ENCODE results near the gene HGFAC. TPM values are rescaled to one million over a fixed set of nuclear protein-coding genes. Genes with fewer than 3 reads are reported as not detected.
"Not testable (repeated sequence)": the region's sequence is repeated elsewhere in the genome, so short reads cannot be mapped to it uniquely, and the experiment has no call there.

Gene HGFAC
- polyA plus RNA-seq, 2 donors, result 0.53 to 0.55 TPM

GRCh38 chr4:3410401-3411135, 31.2 kb upstream of the HGFAC start:
- H3K27ac ChIP-seq (ENCODE audit: low read depth in 2 of 2, low read length in 1 of 2), result no peak overlapping the region
- H3K36me3 ChIP-seq (ENCODE audit: control insufficient read depth in 2 of 2, insufficient read depth in 2 of 2, low read length in 1 of 2), result peaks cover 3 to 31% of the 10 kb centered on the region in 2 donors
- peaks cover 3 to 13% of the 10 kb centered on the region in 2 donors for H3K4me1 ChIP-seq (ENCODE audit: control insufficient read depth in 2 of 2, insufficient read depth in 2 of 2, low read length in 1 of 2)
- H3K27me3 ChIP-seq (ENCODE audit: control insufficient read depth in 1 of 2, insufficient read depth in 2 of 2, low read length in 2 of 2), result no peaks in the 10 kb centered on the region
- no peak overlapping the region for H3K4me3 ChIP-seq (ENCODE audit: low read depth in 1 of 2, low read length in 2 of 2)
- 62 to 77% methylated on average over 22 of the region's 22 CpGs for WGBS, 2 donors
- H3K9me3 ChIP-seq (ENCODE audit: control insufficient read depth in 2 of 2, insufficient read depth in 1 of 2, low read depth in 1 of 2, low read length in 1 of 2), result peaks cover 0 to 2% of the 10 kb centered on the region in 2 donors

- Histone ChIP-seq H3K4me1 (ENCODE audit: control insufficient read depth in 2 of 2, insufficient read depth in 2 of 2, low read length in 1 of 2) (peaks cover 3 to 13% of the 10 kb centered on the region in 2 donors), H3K36me3 (ENCODE audit: control insufficient read depth in 2 of 2, insufficient read depth in 2 of 2, low read length in 1 of 2) (peaks cover 3 to 34% of the 10 kb centered on the region in 2 donors)
- 87 to 91% methylated on average over 17 of the region's 17 CpGs for WGBS, 2 donors
- H3K27me3 ChIP-seq (ENCODE audit: control insufficient read depth in 1 of 2, insufficient read depth in 2 of 2, low read length in 2 of 2); H3K27ac ChIP-seq (ENCODE audit: low read depth in 2 of 2, low read length in 1 of 2); H3K4me3 ChIP-seq (ENCODE audit: low read depth in 1 of 2, low read length in 2 of 2); H3K9me3 ChIP-seq (ENCODE audit: control insufficient read depth in 2 of 2, insufficient read depth in 1 of 2, low read depth in 1 of 2, low read length in 1 of 2): not testable (repeated sequence)
Measured at GRCh38 chr4:3411190-3411589, 30.6 kb upstream of the HGFAC start.

- Histone ChIP-seq H3K9me3 (ENCODE audit: control insufficient read depth in 2 of 2, insufficient read depth in 1 of 2, low read depth in 1 of 2, low read length in 1 of 2) (peaks cover 0 to 2% of the 10 kb centered on the region in 2 donors), H3K27me3 (ENCODE audit: control insufficient read depth in 1 of 2, insufficient read depth in 2 of 2, low read length in 2 of 2) (no peaks in the 10 kb centered on the region), H3K4me1 (ENCODE audit: control insufficient read depth in 2 of 2, insufficient read depth in 2 of 2, low read length in 1 of 2) (peaks cover 3 to 13% of the 10 kb centered on the region in 2 donors), H3K4me3 (ENCODE audit: low read depth in 1 of 2, low read length in 2 of 2) (no peak overlapping the region), H3K27ac (ENCODE audit: low read depth in 2 of 2, low read length in 1 of 2) (no peak overlapping the region), H3K36me3 (ENCODE audit: control insufficient read depth in 2 of 2, insufficient read depth in 2 of 2, low read length in 1 of 2) (peaks cover 3 to 38% of the 10 kb centered on the region in 2 donors)
- WGBS, 2 donors, result 90 to 93% methylated on average over 17 of the region's 17 CpGs
Measured at GRCh38 chr4:3411676-3412075, 30.1 kb upstream of the HGFAC start.

- Histone ChIP-seq H3K36me3 (ENCODE audit: control insufficient read depth in 2 of 2, insufficient read depth in 2 of 2, low read length in 1 of 2) (peaks cover 3 to 41% of the 10 kb centered on the region in 2 donors), H3K4me1 (ENCODE audit: control insufficient read depth in 2 of 2, insufficient read depth in 2 of 2, low read length in 1 of 2) (peaks cover 3 to 13% of the 10 kb centered on the region in 2 donors), H3K4me3 (ENCODE audit: low read depth in 1 of 2, low read length in 2 of 2) (no peak overlapping the region), H3K9me3 (ENCODE audit: control insufficient read depth in 2 of 2, insufficient read depth in 1 of 2, low read depth in 1 of 2, low read length in 1 of 2) (peaks cover 0 to 2% of the 10 kb centered on the region in 2 donors), H3K27ac (ENCODE audit: low read depth in 2 of 2, low read length in 1 of 2) (no peak overlapping the region), H3K27me3 (ENCODE audit: control insufficient read depth in 1 of 2, insufficient read depth in 2 of 2, low read length in 2 of 2) (no peaks in the 10 kb centered on the region)
- WGBS, 2 donors, result 83 to 88% methylated on average over 21 to 24 of the region's 24 CpGs
Measured at GRCh38 chr4:3412257-3413020, 29.3 kb upstream of the HGFAC start.

- H3K27ac ChIP-seq (ENCODE audit: low read depth in 2 of 2, low read length in 1 of 2), result no peak overlapping the region
- WGBS, 2 donors, result 91 to 92% methylated on average over 29 of the region's 29 CpGs
- H3K4me1 ChIP-seq (ENCODE audit: control insufficient read depth in 2 of 2, insufficient read depth in 2 of 2, low read length in 1 of 2), result peaks cover 3 to 13% of the 10 kb centered on the region in 2 donors
- H3K9me3 ChIP-seq (ENCODE audit: control insufficient read depth in 2 of 2, insufficient read depth in 1 of 2, low read depth in 1 of 2, low read length in 1 of 2), result peaks cover 0 to 2% of the 10 kb centered on the region in 2 donors
- H3K27me3 ChIP-seq (ENCODE audit: control insufficient read depth in 1 of 2, insufficient read depth in 2 of 2, low read length in 2 of 2), result no peaks in the 10 kb centered on the region
- no peak overlapping the region for H3K4me3 ChIP-seq (ENCODE audit: low read depth in 1 of 2, low read length in 2 of 2)
- H3K36me3 ChIP-seq (ENCODE audit: control insufficient read depth in 2 of 2, insufficient read depth in 2 of 2, low read length in 1 of 2), result peaks cover under 1 to 42% of the 10 kb centered on the region in 2 donors
Measured at GRCh38 chr4:3413217-3413671, 28.5 kb upstream of the HGFAC start.

- WGBS, 2 donors, result 89 to 92% methylated on average over 29 to 32 of the region's 32 CpGs
- H3K27me3 ChIP-seq (ENCODE audit: control insufficient read depth in 1 of 2, insufficient read depth in 2 of 2, low read length in 2 of 2), result no peaks in the 10 kb centered on the region
- H3K4me1 ChIP-seq (ENCODE audit: control insufficient read depth in 2 of 2, insufficient read depth in 2 of 2, low read length in 1 of 2), result peaks cover 0 to 12% of the 10 kb centered on the region in 2 donors
- H3K9me3 ChIP-seq (ENCODE audit: control insufficient read depth in 2 of 2, insufficient read depth in 1 of 2, low read depth in 1 of 2, low read length in 1 of 2), result peaks cover 0 to 2% of the 10 kb centered on the region in 2 donors
- no peak overlapping the region for H3K4me3 ChIP-seq (ENCODE audit: low read depth in 1 of 2, low read length in 2 of 2)
- H3K27ac ChIP-seq (ENCODE audit: low read depth in 2 of 2, low read length in 1 of 2), result no peak overlapping the region
- peaks cover 0 to 47% of the 10 kb centered on the region in 2 donors for H3K36me3 ChIP-seq (ENCODE audit: control insufficient read depth in 2 of 2, insufficient read depth in 2 of 2, low read length in 1 of 2)
Measured at GRCh38 chr4:3413675-3414420, 27.9 kb upstream of the HGFAC start.

GRCh38 chr4:3414421-3415279, 27.1 kb upstream of the HGFAC start:
- Histone ChIP-seq H3K9me3 (ENCODE audit: control insufficient read depth in 2 of 2, insufficient read depth in 1 of 2, low read depth in 1 of 2, low read length in 1 of 2) (peaks cover 0 to 2% of the 10 kb centered on the region in 2 donors), H3K27ac (ENCODE audit: low read depth in 2 of 2, low read length in 1 of 2) (no peak overlapping the region), H3K4me1 (ENCODE audit: control insufficient read depth in 2 of 2, insufficient read depth in 2 of 2, low read length in 1 of 2) (peaks cover 0 to 7% of the 10 kb centered on the region in 2 donors), H3K4me3 (ENCODE audit: low read depth in 1 of 2, low read length in 2 of 2) (no peak overlapping the region), H3K27me3 (ENCODE audit: control insufficient read depth in 1 of 2, insufficient read depth in 2 of 2, low read length in 2 of 2) (no peaks in the 10 kb centered on the region), H3K36me3 (ENCODE audit: control insufficient read depth in 2 of 2, insufficient read depth in 2 of 2, low read length in 1 of 2) (peaks cover 0 to 49% of the 10 kb centered on the region in 2 donors)
- WGBS, 2 donors, result 88 to 92% methylated on average over 36 to 37 of the region's 37 CpGs

GRCh38 chr4:3415471-3416141, 26.2 kb upstream of the HGFAC start:
- no peak overlapping the region for H3K27ac ChIP-seq (ENCODE audit: low read depth in 2 of 2, low read length in 1 of 2)
- no peak overlapping the region for H3K4me3 ChIP-seq (ENCODE audit: low read depth in 1 of 2, low read length in 2 of 2)
- H3K9me3 ChIP-seq (ENCODE audit: control insufficient read depth in 2 of 2, insufficient read depth in 1 of 2, low read depth in 1 of 2, low read length in 1 of 2), result peaks cover 0 to 2% of the 10 kb centered on the region in 2 donors
- 85 to 86% methylated on average over 33 of the region's 33 CpGs for WGBS, 2 donors
- H3K36me3 ChIP-seq (ENCODE audit: control insufficient read depth in 2 of 2, insufficient read depth in 2 of 2, low read length in 1 of 2), result peaks cover 0 to 57% of the 10 kb centered on the region in 2 donors
- peaks cover 0 to 2% of the 10 kb centered on the region in 2 donors for H3K4me1 ChIP-seq (ENCODE audit: control insufficient read depth in 2 of 2, insufficient read depth in 2 of 2, low read length in 1 of 2)
- H3K27me3 ChIP-seq (ENCODE audit: control insufficient read depth in 1 of 2, insufficient read depth in 2 of 2, low read length in 2 of 2), result no peaks in the 10 kb centered on the region
